NT2/D1 (cell line): ENCODE data around the gene GOLGA5.

Source experiments
- YY1 ChIP-seq: IDR thresholded peaks from 2 replicates; pipeline ENCODE4 v1.6.1; 2011; ENCODE audit not compliant: insufficient read length, insufficient read depth
- ZNF274 ChIP-seq: IDR thresholded peaks from 2 replicates; pipeline ENCODE4 v1.6.1; 2011; ENCODE audit warnings: mild to moderate bottlenecking, low read depth, low read length

- TF ChIP-seq YY1 (no peak), ZNF274 (no peak)
Observed at GRCh38 chr14:92848887-92849286, 54.8 kb downstream of the GOLGA5 start.
